GM15510 (cell line): Measurements from ENCODE around the gene STAP2.
A peak's percentile ranks its signal among the peaks of the same experiment; 100 is the strongest.

ENCODE experiments used
- POLR2A ChIP-seq: IDR thresholded peaks from 3 replicates; pipeline ENCODE4 v1.6.1; 2011; ENCODE audit warnings: borderline replicate concordance; ENCODE audit not compliant: insufficient read length; ENCODE audit errors: extremely low read depth

The STAP2 gene

DNA sequence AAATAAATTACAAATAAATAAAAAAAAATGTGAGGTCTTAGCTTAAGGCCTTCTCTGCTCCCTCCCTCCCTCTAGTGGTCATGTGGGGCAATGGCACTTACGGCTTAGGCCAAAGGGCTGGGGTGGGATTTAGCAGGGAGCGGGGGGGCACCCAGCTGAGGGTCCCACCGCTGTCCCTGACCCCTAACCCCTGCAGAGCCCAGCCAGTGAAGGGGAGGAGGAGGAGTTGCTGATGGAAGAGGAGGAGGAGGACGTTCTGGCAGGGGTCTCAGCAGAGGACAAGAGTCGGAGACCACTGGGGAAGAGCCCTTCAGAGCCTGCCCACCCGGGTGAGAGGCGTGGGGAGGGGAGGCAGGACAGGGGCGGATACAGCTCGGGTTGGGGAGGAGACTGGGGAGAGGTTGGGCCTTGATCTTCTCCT lies 14.1 kb upstream of the STAP2 start:
- TF ChIP-seq POLR2A: no peak

DNA sequence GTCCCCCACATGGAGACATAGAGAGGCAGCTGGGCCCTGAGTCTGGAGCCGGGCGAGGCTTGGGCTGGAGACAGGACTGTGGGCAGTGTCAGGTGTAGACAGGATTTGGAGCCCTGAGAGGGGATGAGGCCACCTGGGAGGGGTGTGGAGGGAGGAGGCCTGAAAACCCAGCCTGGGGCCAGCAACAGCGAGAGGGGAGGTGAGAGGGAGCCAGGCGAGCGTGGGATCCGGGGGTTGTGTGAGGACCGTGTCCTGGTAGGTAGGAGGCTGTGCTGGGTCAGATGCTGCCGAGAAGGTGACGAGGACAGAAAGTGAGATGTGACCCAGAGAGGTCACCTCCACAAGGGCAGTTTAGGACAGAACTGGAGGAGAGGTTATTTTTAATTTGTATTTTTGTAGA lies 12.1 kb upstream of the STAP2 start:
- no peak for TF ChIP-seq POLR2A

DNA sequence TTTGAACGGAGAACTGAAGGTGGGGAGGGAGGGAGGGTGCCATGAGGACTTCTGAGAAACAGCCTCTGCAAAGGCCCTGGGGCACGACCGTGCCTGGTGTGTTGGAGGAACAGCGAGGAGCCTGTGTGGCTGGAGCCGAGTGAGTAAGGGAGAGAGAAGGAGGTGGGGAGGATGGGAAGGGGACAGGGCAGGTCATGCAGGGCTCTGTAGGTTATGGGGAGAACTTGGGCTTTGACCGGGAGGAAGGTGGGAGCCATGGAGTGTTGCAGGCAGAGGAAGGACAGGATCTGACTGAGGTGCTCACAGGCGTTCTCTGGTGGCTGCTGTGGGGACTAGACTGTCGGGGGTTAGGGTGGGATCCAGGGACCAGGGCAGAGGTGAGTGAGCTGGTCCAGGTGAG lies 11.5 kb upstream of the STAP2 start:
- TF ChIP-seq POLR2A: no peak

DNA sequence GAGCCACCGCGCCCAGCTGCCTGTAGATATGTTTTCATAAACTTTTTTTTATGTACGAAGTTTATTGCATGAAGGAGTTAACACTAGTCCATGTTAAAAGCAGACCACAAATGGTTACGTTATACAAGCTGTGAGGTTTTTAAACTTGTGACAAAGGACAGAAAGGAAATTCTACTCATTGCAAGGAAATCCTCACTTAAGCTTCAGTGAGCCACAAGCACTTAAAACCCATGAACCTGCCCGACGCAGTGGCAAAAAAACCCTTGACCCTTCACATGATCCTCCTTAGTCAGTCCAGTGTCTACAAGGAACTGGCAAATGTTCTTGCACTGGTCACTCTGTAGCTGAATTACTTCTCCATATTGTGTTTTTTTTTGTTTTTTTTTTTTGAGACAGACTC lies 8.9 kb upstream of the STAP2 start:
- no peak for TF ChIP-seq POLR2A

DNA sequence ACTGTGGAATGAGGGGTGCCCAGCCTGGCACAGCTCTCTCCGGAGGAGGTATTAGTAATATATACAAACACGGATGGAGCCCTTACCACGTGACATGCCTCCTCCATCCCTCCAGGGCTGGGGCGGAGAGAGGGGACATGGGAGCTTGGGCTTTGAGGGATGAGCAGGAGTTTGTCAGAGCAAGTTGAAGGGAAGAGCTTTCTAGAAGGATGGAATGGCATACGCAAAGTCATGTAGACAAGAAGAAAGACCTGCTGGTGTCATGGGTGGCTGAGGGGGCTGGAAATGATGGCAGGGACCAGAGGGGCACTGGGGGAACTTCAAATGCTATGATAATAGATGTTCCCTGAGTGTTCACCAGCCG lies 7.4 kb upstream of the STAP2 start:
- TF ChIP-seq POLR2A: no peak

DNA sequence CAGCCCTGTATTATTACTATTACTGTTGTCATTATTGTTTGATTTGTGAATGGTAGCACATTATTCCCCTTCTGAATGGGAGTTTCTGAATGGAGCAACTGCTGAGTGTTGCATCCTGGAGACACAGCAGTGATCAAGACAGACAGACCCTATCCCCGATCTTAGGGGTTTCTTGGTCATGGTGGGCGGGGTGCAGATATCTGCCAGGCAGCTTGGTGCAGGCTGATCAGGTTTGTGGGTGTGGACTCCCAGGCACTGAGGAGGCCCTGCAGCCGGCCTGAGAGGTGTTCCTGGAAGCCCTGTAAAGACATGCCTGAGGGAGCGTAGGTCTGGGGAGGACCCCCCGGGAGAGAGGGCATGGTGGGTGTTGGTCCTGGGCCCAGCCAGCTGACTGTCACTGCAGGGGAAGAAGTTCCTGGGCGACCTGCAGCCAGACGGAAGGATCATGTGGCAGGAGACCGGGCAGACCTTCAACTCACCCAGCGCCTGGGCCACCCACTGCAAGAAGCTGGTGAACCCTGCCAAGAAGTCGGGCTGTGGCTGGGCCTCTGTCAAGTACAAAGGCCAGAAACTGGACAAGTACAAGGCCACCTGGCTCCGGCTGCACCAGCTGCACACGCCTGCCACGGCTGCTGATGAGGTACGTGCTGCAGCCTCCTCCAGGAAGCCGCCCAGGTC lies 6.9 kb upstream of the STAP2 start:
- TF ChIP-seq POLR2A: no peak

DNA sequence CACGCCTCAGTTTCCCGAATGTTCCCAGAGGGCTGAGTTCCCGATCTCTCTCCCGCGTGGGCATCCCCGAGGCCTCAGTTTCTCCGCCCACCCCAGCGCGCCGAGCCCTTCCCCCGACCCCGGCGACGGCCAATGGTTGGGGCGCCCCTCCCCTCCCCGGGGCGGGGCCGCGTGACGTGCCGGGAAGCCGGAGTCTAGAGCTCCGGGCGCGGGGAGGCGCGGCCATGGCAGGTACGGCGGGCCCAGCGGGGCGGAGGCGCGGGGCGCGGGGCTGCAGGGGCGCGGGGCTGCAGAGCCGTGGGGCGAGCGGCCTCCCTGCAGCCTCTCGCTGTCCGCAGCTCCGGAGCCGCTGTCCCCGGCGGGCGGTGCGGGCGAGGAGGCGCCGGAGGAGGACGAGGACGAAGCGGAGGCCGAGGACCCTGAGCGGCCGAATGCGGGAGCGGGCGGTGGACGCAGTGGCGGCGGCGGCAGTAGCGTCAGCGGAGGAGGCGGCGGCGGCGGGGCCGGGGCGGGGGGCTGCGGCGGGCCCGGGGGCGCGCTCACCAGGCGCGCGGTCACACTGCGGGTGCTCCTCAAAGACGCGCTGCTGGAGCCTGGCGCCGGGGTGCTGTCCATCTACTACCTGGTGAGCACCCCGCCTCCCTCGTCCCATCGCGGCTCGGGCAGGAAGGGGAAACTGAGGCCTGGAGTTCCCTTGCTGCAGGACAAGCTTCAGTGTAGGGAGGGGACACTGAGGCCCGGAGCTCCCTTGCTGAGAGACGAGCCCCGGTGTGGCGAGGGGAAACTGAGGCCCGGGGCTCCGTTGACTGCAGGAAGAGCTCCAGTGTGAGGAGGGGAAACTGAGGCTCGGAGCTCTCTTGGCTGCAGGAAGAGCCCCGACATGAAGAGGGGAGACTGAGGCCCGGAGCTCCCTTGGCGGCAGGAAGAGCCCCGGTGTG lies 5.0 kb upstream of the STAP2 start, which contains the start of gene MPND:
Gene MPND, plus strand, starts transcription at position 193 of the 938 bp plus-strand sequence. Its CDS starts 32 bp downstream, at position 225.
- peak; percentile 44 for TF ChIP-seq POLR2A

DNA sequence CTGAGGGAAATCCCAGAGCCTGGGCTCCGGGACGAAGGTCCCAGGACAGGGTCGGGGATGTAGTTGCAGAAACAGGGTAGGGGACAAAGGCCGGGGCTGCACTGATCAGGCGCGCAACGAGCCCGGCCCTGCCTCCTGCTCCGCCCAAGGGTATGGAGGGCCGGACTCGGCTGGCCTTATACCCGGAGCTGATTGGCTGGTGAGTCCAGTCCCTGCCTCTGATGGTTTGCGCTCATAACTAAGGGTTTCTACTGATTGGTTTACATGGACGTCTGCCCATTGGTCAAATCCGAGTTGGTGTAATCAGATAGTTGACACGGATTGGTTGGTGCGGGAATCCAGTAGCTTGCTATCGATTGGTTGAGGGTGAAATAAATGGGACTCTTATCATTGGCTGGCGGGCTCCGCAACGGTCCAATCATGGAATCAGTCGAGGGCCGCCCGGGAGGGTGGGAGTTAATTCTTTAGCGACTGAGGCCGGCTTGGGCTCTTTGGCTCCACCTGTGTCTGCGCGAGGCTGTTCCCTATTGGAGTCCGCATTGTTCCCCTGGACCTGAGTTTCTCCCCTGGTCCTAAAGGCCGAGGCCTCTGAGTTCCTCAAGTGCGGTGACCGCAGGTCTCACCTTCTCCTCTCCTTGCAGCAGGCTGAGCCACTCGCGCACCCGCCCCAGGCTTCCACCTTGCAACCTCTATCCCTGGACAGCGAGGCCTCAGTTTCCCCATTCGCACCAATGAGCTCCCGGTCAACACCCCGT lies 4.2 kb upstream of the STAP2 start:
- peak; percentile 92 for TF ChIP-seq POLR2A

DNA sequence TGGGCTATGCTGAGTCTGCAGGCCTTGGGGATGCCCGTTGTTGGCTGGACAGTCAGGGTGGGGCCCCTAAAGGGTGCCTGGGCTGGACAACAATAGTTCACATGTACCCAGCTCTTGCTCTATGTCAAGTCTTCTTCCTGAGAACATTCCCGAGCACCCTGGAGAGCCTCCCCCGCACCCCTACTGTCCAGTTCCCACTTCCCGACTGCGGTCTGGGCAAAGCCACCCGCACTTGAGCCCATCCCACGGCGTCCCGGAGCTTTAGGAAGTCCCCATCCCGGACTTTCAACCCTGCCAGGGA lies 3.6 kb upstream of the STAP2 start:
- no peak for TF ChIP-seq POLR2A

DNA sequence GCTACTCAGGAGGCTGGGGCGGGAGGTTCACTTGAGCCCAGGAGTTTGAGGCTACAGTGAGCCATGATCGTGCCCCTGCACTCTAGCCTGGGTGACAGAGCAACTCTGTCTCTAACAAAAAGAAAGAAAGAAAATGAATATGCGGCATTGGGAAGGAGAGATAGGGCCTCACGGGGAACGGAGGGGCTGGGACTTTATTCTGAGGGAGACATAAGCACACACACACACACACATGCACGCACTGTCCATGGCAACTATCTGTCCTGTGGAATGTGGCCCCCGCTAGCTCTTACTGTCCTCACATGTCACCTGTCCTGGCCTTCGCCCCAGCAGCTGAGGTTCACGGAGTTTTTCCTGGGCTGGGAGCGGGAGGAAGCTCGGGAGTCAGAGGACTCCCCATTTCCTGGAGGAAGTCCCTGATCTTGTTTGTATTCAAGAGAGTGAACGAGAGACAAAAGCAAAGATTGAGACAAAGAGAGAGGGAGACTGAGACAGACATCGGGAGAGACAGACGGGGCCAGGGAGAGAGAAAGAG lies 654 bp downstream of the STAP2 start:
- no peak for TF ChIP-seq POLR2A

DNA sequence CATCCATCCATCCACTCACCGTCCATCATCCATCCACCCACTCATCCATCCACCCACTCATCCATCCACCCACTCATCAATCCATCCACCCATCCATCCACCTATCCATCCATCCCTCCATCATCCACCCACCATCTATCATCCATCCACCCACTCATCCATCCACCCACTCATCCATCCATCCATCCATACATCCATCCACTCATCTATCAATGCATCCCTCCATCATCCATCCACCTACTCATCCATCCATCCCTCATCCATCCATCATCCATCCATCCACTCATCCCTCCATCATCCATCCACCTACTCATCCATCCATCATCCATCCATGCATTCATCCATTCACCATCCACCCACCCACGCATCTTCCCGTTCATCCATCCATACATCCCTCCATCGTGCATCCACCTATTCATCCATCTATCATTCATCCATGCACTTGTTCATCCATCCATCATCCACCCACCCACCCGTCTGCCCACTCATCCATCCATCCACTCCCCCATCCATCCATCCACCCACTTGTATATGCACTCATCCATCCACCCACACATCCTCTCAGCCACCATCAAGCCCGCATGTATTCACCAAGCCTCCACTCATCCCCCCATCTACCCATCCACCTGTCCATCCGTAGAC lies 3.6 kb downstream of the STAP2 start:
- TF ChIP-seq POLR2A: no peak

DNA sequence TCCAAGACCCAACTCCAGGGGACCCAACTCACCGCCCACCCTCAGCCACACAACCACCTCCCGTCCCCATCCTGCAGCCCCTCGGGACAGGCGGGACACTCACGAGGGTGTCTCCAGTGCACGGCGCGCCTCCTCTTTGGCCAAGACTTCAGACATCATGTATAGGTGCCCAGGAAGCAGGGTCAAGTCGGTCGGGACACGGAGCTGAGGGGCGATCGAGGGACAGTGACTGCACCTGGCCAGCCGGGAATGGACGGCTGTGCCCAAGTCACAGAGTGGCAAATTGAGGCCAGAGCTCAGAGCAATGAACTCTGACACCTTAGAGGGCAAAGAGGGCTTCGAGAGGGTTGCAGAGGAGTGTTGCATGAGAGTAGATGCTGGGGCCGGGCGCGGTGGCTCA lies 8.8 kb downstream of the STAP2 start:
- no peak for TF ChIP-seq POLR2A

DNA sequence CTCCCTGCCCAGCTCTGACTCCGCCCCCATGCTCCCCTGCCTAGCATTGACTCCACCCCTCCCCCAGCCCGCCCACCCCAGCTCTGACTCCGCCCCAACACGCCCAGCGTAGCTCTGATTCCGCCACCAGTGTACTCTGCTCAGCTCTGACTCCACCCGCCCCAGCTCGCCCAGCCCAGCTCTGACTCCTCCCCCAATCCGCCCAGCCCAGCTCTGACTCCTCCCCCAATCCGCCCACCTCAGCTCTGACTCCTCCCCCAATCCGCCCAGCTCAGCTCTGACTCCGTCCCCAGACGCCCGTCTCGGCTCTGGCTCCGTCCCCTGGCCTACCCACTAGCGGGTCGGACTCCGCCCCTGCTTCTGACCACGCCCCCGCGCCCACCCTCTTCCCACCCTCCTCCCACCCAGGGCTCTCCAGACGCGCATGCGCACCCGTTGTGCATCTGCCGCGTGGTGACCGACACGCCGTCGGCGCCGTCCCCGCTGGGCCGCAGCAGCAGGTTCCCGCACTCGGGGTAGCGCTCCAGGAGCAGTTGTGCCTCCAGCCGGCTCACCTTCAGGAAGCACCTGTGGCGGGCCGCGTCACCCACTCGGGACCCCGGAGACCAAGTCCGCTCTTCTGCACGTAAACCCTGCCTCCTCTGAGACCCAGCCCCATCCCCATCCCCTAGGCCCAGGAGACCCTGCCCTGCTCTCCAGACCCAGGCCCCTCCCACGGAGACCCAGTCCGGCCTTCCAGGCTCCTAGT lies 10.2 kb downstream of the STAP2 start:
- TF ChIP-seq POLR2A: peak; percentile 89

DNA sequence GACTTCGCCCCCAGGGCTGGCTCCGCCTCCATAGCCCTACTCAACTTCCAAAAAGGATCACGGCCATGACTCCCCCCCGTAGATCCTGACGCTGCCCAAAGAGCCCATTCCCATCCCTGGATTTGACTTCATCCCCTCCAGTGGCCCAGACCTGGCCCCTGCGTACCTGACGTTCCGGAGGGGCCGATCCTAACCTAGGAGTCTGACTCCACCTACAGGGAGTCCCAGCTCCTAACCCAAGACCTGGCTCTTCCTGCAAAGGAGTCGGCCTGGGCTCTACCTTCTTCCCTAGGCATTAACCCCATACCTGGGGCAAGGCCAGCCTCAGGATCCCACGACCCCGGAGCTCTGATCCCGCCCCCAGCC lies 10.8 kb downstream of the STAP2 start:
- no peak for TF ChIP-seq POLR2A
